ACC112 (cell line): Measurements from ENCODE around the gene HDC.

ENCODE experiments used
- H2AFZ ChIP-seq: fragments of 200-600 bp; sonication (generic); one replicate; pipeline ENCODE4 v1.6.0; 2017; ENCODE audit warnings: antibody characterized with exemption, low read length; ENCODE audit not compliant: unreplicated experiment
- H3K27ac ChIP-seq: fragments of 200-600 bp; sonication (generic); 2 replicates; pipeline ENCODE4 v1.5.1; 2014; ENCODE audit warnings: low read depth, mild to moderate bottlenecking, antibody characterized with exemption, low read length, moderate library complexity
- H3K27me3 ChIP-seq: fragments of 200-600 bp; sonication (generic); 2 replicates; pipeline ENCODE4 v1.6.1; 2014; ENCODE audit warnings: mild to moderate bottlenecking, antibody characterized with exemption, low read length, moderate library complexity, mixed read lengths; ENCODE audit not compliant: insufficient read depth
- H3K36me3 ChIP-seq: fragments of 200-600 bp; sonication (generic); 2 replicates; pipeline ENCODE4 v1.6.1; 2016; ENCODE audit warnings: mild to moderate bottlenecking, antibody characterized with exemption, low read length, moderate library complexity, mixed read lengths; ENCODE audit not compliant: insufficient read depth
- H3K4me1 ChIP-seq: fragments of 200-600 bp; sonication (generic); one replicate; pipeline ENCODE4 v1.6.1; 2016; ENCODE audit warnings: low read length, mixed read lengths; ENCODE audit not compliant: insufficient read depth, unreplicated experiment, control insufficient read depth
- H3K4me3 ChIP-seq: fragments of 200-600 bp; sonication (generic); 2 replicates; pipeline ENCODE4 v1.5.1; 2014; ENCODE audit warnings: mild to moderate bottlenecking, low read depth, low read length
- H3K79me2 ChIP-seq: fragments of 200-600 bp; sonication (generic); one replicate; pipeline ENCODE4 v1.6.0; 2016; ENCODE audit warnings: low read length; ENCODE audit not compliant: control insufficient read depth, unreplicated experiment, insufficient read depth

The HDC gene

GRCh38 chr15:50227076-50227475 is 38.5 kb downstream of the HDC start:
- Histone ChIP-seq H3K27ac (no peak overlapping the region), H3K79me2 (no peaks in the 10 kb centered on the region), H3K36me3 (no peaks in the 10 kb centered on the region), H3K4me3 (no peak overlapping the region), H3K27me3 (peaks cover 3% of the 10 kb centered on the region; the same call in 1 of the 2 replicates), H2AFZ (no peak overlapping the region), H3K4me1 (no peaks in the 10 kb centered on the region)

GRCh38 chr15:50225938-50226337 is 39.6 kb downstream of the HDC start:
- Histone ChIP-seq H3K27ac (no peak overlapping the region), H3K4me1 (no peaks in the 10 kb centered on the region), H2AFZ (no peak overlapping the region), H3K79me2 (no peaks in the 10 kb centered on the region), H3K27me3 (peaks cover 4% of the 10 kb centered on the region; the same call in 1 of the 2 replicates), H3K4me3 (no peak overlapping the region), H3K36me3 (no peaks in the 10 kb centered on the region)

- Histone ChIP-seq H3K36me3 (no peaks in the 10 kb centered on the region), H3K27me3 (peaks cover 6% of the 10 kb centered on the region), H3K27ac (no peak overlapping the region), H2AFZ (no peak overlapping the region), H3K4me3 (no peak overlapping the region), H3K4me1 (no peaks in the 10 kb centered on the region), H3K79me2 (no peaks in the 10 kb centered on the region)
These were observed 40.5 kb downstream of the HDC start for GRCh38 chr15:50225057-50225456.

DNA sequence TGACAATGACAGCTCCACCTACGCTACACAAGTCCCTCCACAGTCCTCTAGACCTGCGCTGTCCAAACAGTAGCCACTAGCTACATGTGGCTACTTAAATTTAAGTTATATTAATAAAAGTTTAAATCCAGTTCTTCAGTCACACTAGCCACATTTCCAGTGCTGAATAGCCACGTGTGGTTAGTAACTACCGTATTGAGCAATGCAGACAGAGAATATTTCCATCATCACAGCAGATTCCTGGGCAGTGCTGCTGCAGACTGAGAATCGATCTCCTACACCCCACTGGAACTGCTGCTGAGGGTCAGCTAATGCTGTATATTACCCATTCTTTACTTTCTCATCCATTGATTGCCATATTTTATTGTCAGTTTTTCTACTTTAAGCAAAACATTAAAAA is 40.9 kb downstream of the HDC start:
- peaks cover 10% of the 10 kb centered on the region for H3K27me3 ChIP-seq
- H3K4me1 ChIP-seq, result no peaks in the 10 kb centered on the region
- no peaks in the 10 kb centered on the region for H3K79me2 ChIP-seq
- no peaks in the 10 kb centered on the region for H3K36me3 ChIP-seq
- H3K27ac ChIP-seq, result no peak overlapping the region
- H3K4me3 ChIP-seq, result no peak overlapping the region
- H2AFZ ChIP-seq, result no peak overlapping the region

GRCh38 chr15:50222181-50222580 is 43.3 kb downstream of the HDC start:
- Histone ChIP-seq H3K27ac (no peak overlapping the region), H2AFZ (no peak overlapping the region), H3K79me2 (no peaks in the 10 kb centered on the region), H3K27me3 (peaks cover 10% of the 10 kb centered on the region), H3K4me3 (no peak overlapping the region), H3K4me1 (no peaks in the 10 kb centered on the region), H3K36me3 (no peaks in the 10 kb centered on the region)

GRCh38 chr15:50219820-50220219 is 45.7 kb downstream of the HDC start:
- Histone ChIP-seq H2AFZ (no peak overlapping the region), H3K79me2 (no peaks in the 10 kb centered on the region), H3K4me3 (no peak overlapping the region), H3K27me3 (peaks cover 10% of the 10 kb centered on the region), H3K4me1 (no peaks in the 10 kb centered on the region), H3K27ac (no peak overlapping the region), H3K36me3 (no peaks in the 10 kb centered on the region)

- no peaks in the 10 kb centered on the region for H3K4me1 ChIP-seq
- H3K4me3 ChIP-seq, result no peak overlapping the region
- H3K79me2 ChIP-seq, result no peaks in the 10 kb centered on the region
- peak overlapping the region; percentile 26 for H2AFZ ChIP-seq
- H3K36me3 ChIP-seq, result no peaks in the 10 kb centered on the region
- peaks cover 17% of the 10 kb centered on the region for H3K27me3 ChIP-seq
- H3K27ac ChIP-seq, result no peak overlapping the region
These were observed 46.8 kb downstream of the HDC start for GRCh38 chr15:50218691-50219090.

DNA sequence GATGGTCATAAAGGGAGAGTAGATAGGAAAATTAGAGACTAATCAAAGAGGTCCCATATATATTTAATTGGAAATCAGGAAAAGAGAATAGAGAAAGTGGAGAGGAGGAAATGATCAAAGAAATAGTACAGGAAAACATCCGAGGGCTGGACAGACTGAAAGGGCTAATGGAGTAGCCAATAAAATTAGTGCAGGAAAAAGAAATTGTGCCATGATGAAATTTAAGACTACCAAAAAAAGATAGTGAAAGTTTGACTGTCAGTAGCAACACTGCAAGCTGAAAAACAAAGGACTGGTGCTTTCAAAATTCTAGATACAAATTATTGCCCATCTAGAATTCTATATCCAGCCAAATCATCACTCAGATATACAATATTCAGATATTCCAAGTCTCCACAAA is 47.2 kb downstream of the HDC start:
- H3K27ac ChIP-seq, result no peak overlapping the region
- H3K36me3 ChIP-seq, result no peaks in the 10 kb centered on the region
- no peaks in the 10 kb centered on the region for H3K4me1 ChIP-seq

GRCh38 chr15:50210462-50211157 is 54.9 kb downstream of the HDC start:
- Histone ChIP-seq H3K27me3 (0 out of 2 replicates have a peak, but pooled peaks cover 7% of the 10 kb centered on the region), H3K27ac (no peak overlapping the region), H2AFZ (no peak overlapping the region), H3K4me3 (no peak overlapping the region), H3K79me2 (no peaks in the 10 kb centered on the region), H3K36me3 (no peaks in the 10 kb centered on the region), H3K4me1 (no peaks in the 10 kb centered on the region)

More for the DNA sequence above, 47.2 kb downstream of the HDC start:
- H2AFZ ChIP-seq, result peak overlapping the region; percentile 26
- H3K4me3 ChIP-seq, result no peak overlapping the region
- H3K27me3 ChIP-seq, result peaks cover 17% of the 10 kb centered on the region
- no peaks in the 10 kb centered on the region for H3K79me2 ChIP-seq

DNA sequence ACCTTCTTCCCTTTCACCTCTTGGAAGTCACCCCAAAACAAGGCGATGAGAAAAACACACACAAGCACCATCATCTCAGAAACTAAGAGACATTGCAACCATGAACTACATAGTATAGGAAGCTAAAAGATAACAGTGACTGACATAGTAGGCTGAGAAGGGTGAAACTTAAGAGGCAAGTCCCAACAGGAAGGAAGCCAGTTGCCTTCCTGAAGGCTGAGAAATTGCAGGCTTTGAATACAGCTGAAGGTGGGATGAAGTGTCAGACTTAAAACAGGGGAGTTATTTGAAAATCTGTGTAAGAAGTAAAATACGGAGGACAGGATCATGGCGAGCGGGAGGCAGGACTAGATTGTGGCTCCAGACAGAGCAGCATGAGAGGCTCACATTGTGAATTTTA is 55.7 kb downstream of the HDC start:
- no peak overlapping the region for H3K27ac ChIP-seq
- H3K27me3 ChIP-seq, result 0 out of 2 replicates have a peak, but pooled peaks cover 7% of the 10 kb centered on the region
- no peaks in the 10 kb centered on the region for H3K36me3 ChIP-seq
- H3K79me2 ChIP-seq, result no peaks in the 10 kb centered on the region
- no peak overlapping the region for H2AFZ ChIP-seq
- no peaks in the 10 kb centered on the region for H3K4me1 ChIP-seq
- no peak overlapping the region for H3K4me3 ChIP-seq

- Histone ChIP-seq H3K36me3 (no peaks in the 10 kb centered on the region), H3K79me2 (no peaks in the 10 kb centered on the region), H2AFZ (no peak overlapping the region), H3K4me3 (no peak overlapping the region), H3K27ac (no peak overlapping the region), H3K4me1 (no peaks in the 10 kb centered on the region), H3K27me3 (no peaks in the 10 kb centered on the region)
These were observed 59.5 kb downstream of the HDC start for GRCh38 chr15:50206020-50206419.
